HG03175 (cell line): ENCODE data around the gene EXOC6B.

ENCODE experiments used
- ATAC-seq: cut with Tn5 transposase; IDR thresholded peaks from one replicate; pipeline ENCODE4 v1.9.1; 2021; ENCODE audit warnings: mild to moderate bottlenecking, moderate library complexity; ENCODE audit not compliant: unreplicated experiment

Gene EXOC6B

GRCh38 chr2:72793798-72794440 is 31.9 kb downstream of the EXOC6B start:
- ATAC-seq = no peak

GRCh38 chr2:72789241-72789640 is 36.6 kb downstream of the EXOC6B start:
- no peak for ATAC-seq

DNA sequence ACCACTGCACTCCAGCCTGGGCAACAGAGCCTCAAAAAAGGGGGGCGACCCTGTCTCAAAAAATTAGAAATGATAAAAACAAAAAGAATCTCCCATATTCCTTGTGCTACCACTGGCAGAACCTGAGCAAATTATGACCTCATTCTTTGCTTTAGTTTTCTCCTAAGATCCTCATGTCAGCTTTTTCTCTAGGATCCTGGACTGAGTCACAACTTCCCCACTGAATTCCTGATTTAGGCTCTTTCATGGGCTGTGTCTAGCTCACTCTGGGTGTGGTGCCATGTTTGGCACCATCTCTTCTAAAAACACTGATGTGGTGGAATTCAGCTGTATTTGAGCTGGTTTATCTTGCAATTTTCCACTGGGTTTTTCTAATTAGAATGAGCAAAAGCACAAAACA is 37.1 kb downstream of the EXOC6B start:
- no peak for ATAC-seq

- ATAC-seq = no peak
These were observed 40.3 kb downstream of the EXOC6B start for GRCh38 chr2:72785517-72785916.

GRCh38 chr2:72782520-72782919 is 43.3 kb downstream of the EXOC6B start:
- no peak for ATAC-seq

DNA sequence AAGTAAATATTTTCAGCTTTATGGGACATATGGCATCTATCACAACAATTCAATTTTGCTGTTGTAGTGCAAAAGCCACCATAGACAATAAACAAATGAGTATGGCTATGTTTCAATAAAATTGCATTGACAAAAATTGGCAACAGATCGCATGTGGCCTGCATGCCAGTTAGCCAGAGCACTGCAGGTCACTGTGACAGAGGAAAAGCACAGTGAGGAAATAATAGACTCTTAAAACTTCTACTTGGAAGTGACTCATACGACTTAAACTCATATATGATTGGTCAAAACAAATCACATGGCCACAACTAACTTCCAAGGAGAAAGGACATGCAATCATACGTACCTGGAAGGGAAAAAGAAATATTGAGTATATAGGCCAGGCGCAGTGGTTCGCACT is 44.4 kb downstream of the EXOC6B start:
- ATAC-seq = no peak

DNA sequence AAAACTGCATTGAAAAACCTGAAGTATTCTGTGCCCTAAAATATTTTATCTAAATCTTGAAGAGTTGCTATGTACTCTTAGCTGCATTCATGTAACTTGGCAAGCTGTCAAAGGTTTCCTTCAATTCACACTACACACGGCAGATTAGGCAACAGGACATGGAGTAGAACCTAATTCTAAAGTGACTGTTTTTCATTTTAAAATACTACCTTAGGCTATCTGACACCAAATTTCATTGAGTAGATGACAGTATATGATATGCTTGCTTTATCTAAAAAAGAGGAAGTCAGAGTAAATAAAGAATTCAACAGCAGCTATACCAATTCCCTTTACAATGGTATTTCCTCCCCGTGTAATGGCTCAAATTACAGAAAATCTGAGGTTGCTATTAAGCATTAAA is 45.4 kb downstream of the EXOC6B start:
- ATAC-seq = no peak

DNA sequence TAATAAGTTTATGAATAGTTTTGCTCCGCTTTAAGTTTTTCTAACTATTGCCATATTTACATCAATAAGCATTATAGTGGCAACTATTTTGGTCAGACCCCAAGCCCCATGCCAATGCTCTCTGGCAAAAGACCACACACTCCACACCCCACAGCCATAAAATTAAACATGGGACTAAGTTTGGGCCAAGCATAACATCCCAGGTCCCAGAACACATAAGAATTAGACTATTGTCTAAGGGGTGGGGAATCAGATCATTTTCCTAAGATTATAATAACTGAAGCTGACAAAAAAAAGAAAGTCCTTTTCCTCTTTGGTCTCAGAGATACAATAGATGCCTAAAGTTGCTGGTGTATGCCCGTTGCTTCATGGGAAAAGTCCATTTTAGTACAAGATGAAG is 46.3 kb downstream of the EXOC6B start:
- no peak for ATAC-seq

- no peak for ATAC-seq
These were observed 47.4 kb downstream of the EXOC6B start for GRCh38 chr2:72778410-72778809.

DNA sequence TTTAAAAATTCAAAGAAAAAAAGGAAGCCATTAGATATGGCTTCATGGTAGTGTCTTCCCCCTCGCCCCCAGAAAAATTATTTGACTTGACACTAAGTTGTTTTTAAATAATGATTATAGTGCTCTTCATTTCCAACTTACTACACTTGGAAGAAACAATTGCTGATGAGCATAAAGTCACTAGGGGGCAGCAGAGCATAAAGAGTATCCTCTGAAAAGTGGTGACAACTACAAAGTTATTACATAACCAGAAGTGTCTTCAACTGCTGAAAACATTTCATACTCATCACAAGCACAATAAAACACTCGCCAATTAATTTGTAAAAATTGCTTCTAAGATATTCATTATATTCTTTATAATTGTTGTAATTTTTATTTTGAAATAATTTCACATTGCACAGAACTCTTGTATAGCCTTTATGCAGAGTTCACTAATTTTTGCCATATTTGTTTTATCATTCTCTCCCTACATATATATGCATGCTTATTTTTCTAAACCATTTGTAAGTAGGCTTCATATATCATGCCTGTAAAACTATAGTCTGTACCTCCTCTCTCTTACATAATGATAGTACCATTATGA is 54.9 kb downstream of the EXOC6B start:
- ATAC-seq = peak; percentile 74

- ATAC-seq = no peak
These were observed 59.7 kb downstream of the EXOC6B start for GRCh38 chr2:72765997-72766609.

- no peak for ATAC-seq
These were observed 63.6 kb downstream of the EXOC6B start for GRCh38 chr2:72762276-72762675.

DNA sequence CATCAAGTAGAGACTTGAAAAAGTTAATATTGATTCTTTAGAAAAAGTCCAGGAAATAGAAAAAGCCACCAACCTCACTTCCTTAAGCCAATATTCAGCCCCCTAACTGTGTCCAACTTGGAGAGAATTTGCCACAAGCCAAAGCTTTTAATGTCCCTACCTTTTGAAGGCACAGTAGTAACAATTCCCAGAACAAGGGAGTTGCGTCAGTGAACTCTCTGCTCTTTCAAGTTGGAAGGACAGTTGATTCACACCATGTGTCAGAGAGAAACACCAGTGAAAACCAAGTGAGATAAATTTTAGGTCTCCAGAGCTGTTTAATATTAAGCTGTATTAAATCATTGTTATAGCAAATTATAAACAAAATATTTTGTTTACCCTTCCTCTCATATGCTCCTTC is 66.1 kb downstream of the EXOC6B start:
- no peak for ATAC-seq

DNA sequence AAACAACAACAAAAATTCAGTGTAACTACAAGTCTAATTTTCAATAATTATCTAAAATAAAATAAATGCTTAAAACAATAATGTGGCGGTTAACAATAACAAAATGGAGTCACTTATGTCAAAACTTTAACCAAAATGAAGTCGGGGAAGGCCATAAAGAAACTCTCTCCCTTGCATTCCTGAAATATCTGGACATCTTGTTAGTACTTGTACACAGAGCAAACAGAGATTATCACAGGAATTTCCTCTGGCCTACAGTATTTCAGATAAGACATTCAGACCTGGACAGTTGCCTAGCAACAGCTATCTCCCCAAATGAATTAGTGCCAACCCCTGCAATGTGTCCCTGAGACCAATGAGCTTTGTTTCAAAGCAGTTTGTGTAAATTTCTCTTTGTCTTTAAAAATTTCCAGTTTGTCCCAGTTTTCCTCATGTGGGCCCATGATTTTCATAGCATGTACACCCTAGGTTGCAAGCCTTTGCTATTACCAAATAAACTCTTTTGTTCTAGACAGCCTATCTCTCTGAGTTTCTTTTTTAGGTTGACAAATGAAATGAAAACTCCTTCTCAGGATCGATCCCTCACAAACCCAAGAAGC is 68.6 kb downstream of the EXOC6B start:
- no peak for ATAC-seq

DNA sequence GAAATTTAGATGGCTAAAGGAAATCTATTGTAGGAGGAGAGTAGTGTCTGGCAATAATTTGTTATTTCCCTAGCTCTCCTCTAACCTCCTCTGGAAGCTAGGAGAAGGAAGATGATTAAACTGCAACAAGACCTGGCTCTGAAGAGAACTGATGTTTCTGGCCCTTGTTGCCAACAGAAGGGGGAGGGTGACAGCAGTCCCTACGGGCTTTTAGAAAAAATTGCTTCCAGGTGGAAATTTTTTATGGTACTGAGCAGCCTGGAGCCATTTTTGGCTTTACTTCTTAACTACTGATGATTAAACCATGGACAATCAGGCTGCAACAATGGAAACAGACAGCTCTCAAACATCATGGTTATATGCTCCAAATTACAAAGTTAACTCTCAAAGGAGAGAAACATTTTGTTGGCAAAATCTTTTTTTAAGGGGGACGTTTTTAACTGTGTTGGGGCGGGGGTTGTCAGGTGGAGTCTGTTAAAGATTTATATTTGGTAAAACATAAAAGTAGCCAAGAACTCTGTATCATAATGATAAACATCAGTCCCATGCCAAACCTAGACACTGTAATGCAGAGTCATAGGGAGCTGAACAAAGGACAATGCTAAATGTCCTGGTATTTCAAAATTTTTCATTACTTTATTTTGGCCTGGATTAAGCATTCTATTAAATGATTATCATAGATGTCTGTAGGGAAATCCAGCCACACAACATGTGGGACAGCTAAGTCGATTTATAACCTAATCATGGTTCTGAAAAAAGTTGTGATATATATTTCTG is 70.0 kb downstream of the EXOC6B start:
- no peak for ATAC-seq

- no peak for ATAC-seq
These were observed 71.1 kb downstream of the EXOC6B start for GRCh38 chr2:72754628-72755320.

DNA sequence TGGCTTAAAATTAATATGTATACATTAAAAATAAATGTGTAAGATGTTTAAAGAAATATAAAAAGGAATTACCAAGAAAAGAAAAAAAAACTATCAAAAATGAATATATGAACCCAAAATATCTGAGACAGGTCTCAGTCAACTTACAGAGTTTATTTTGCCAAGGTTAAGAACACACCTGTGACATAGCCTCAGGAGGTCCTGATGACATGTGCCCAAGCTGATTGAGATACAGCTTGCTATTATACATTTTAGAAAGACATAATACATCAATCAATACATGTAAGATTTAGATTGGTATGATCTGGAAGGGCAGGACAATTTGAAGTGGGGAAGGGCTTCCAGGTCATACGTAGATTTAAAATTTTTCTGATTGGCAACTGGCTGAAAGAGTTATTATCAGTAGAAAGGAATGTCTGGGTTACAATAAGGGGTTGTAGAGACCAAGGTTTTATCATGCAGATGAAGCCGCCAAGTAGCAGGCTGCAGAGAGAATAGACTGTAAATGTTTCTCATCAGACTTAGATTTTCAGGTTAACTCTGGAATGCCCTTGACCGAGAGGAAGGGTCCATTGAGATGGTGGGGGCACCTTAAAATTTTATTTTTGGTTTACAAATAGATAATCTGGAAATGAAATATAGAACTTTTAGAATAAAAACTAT is 74.7 kb downstream of the EXOC6B start:
- no peak for ATAC-seq

- no peak for ATAC-seq
These were observed 75.4 kb downstream of the EXOC6B start for GRCh38 chr2:72750466-72750865.

GRCh38 chr2:72747344-72747743 is 78.5 kb downstream of the EXOC6B start:
- no peak for ATAC-seq

GRCh38 chr2:72745679-72746368 is 80.0 kb downstream of the EXOC6B start:
- ATAC-seq = no peak
